NT2/D1 (cell line): ENCODE measurements around the gene PKP4.

Source experiments
- SUZ12 ChIP-seq: IDR thresholded peaks from 2 replicates; pipeline ENCODE4 v1.6.1; 2011; ENCODE audit not compliant: insufficient read length, insufficient read depth; ENCODE audit errors: extremely low read depth
- YY1 ChIP-seq: IDR thresholded peaks from 2 replicates; pipeline ENCODE4 v1.6.1; 2011; ENCODE audit not compliant: insufficient read length, insufficient read depth

GRCh38 chr2:158497486-158497885, 40.7 kb downstream of the PKP4 start:
- TF ChIP-seq SUZ12, result no peak
- TF ChIP-seq YY1, result no peak
